Measurements from ENCODE around the gene KDM1A.

KDM1A gene

DNA sequence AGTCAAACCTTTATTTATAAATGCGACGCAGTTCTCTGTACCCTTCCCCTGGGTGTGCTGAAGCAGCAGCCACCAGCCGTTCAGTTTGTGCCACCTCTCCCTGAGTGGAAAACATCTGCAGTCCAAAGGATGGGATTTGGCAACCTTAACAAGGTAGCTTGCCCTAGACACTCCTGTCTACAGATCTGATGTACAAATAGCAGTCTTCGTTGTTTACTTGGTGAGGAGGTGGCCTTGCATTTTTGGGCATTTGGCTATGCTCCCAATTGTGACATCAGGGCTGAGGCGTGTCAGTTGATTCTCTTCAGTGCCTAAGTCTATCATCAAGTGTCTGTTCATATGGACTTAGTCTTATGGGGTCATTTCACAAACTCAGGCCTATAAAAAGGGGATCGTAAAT, 59.8 kb downstream of the KDM1A start:
- DNase-seq: no peak

DNA sequence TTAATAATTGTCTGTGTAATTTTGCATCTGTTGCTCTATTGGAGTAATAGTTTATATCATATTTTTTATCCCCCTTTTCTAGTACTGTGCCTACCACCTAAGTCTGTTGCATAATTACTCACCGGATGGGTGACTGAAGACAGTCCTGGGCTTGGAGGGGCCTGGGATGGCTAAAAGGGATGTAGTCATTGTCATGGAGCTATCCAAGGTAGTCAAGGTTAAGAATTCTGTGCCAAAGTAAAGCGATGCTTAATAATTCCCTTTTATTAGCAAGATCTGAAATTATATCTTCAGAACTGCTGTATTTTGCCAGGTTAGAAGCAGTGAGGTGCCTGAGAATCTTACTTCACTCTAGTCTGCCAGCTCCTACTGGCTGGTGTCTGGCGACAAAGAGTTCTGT, 61.6 kb downstream of the KDM1A start:
- no peak for DNase-seq

DNA sequence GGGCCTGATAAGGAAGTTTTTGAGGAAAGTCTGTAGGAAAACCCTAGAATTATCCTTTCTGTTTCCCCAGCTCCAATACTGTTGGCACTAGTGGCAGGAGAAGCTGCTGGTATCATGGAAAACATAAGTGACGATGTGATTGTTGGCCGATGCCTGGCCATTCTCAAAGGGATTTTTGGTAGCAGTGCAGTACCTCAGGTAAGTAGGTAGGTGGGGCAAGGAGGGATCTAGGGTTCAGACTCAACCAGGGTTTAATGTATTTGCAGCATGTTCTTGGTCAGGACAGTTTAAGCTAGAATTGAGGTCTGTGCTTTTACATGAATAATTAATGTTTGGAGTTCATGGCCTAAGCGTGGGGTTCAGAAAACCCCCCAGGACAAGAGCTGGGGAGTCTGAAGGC, 62.1 kb downstream of the KDM1A start:
- no peak for DNase-seq

DNA sequence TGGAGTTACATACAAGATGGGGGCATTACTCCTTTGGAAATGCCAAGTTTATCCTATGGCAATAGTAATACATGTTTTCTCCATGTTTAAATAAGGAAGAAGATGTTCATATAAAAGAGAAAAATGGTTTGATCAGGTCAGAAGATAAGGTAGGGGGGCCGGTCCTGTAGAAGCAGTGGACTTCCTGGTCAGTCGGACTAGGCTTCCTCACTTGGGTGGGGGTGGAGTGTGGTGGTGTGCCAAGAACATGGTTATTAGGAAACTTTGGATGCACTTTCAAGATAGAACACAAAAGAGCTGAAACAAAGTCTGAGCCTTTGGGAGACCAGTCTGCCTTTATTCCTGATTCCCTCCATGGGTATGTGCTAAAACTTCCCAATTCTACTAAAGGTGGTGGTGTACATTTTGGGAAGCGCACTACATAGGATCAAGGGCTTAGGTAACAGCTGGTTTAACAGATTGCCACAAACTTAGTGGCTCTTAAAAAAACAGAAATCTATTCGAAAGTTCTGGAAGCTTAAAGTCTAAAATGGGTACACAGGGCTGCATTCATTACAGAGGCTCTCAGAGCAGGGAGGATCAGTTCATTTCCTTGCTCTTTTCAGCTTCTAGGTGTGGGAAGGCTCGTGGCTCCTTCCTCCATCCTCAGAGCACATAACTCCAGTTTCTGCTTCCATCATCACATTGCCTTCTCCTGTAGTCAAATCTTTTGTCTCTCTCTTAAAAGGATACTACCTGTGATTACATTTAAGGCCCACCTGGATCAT, 64.6 kb downstream of the KDM1A start:
- DNase-seq: no peak

DNA sequence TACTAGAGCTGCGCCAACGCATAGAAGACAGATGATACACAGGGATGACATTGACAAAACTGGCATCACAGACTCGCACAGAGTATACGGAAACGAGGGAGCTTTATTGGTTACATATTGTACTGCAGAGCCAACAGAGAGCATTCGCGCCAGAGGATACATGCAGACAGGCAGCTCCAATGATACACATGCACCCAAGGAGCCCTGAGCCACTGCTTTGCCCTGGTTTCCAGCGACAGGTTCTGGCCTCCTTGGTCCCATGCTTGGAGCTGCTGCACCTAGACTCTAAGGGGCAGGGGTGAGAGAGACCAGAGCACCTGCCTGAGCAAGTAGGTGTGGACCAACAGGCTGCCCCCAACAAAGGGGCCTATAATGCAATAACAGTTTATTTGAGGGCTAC, 65.6 kb downstream of the KDM1A start:
- no peak for DNase-seq

DNA sequence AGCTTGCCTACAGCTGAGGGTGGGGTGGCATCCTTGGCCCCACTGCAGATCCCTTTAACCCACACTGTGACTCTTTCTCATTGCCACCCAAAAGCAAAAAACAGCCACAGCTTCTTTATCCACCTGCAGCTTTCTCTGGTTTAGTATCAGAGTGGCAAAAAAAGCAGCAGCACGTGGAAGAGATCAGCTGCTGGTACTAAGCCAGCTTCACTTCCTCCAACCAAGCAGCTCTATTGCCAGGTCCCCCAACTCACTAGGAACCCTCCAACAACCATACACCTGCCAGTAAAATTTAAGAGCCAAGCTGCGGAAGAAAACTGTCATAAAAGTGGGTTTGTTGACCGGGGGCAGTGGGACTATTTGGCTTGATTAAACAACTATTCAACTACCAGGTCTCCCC, 66.4 kb downstream of the KDM1A start:
- DNase-seq: no peak

DNA sequence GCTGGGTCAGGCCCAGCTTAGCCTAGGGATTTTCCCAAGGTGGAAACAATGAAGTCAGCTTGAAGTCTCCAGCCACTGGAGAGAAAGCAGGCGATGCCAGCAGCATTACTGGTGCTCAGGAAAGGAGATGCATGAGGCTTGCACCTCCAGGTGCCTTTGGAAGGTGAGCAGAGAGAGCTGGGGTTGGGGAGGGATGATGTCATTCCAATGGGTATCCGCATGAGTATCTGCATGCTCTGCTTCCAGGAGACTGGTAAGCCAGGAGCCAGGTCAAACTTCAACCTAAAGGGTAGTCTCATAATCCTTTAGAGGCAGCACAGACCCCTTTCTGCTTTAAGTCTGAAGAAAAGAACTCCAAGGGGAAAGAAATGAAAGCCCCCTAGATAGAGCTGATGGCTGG, 68.8 kb downstream of the KDM1A start:
- DNase-seq: no peak

DNA sequence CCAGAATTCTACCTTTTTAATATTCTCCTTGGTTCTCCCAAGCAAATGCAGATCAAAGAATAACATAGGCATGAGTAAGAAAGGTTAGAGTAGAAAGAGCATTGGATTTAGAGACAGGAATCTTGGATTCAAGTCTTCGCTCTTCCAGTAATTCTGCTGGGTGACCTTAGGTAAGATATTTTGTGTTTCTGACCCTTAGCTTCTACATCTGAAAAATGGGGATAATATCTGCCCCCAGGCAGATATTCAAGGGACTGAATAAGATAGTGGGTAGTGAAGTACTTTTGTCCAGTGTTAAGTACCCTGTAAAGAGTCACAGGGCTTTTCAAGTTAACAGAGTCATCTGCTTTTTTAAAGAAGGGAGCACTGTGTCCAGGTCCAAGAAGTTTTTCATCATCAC, 70.8 kb downstream of the KDM1A start:
- DNase-seq: no peak

DNA sequence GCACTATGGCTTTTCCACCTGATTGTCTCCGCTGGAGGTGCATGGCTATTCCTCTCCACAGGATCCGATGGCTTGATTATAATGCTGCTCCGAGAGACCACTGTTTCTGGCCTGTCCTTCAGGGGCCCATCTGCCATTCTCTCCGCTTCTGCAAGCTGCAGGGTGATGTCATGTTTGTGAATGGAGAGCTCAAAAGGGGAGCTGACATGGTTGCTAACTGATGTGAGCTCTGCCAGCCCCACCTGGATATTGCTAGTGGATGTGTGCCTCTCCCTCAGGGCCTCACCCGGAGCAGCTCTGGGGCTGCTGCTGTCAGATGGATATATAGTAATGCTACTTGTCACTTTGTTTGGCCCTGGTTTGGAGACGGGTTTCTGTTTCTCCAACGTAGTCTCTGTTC, 72.3 kb downstream of the KDM1A start:
- no peak for DNase-seq

DNA sequence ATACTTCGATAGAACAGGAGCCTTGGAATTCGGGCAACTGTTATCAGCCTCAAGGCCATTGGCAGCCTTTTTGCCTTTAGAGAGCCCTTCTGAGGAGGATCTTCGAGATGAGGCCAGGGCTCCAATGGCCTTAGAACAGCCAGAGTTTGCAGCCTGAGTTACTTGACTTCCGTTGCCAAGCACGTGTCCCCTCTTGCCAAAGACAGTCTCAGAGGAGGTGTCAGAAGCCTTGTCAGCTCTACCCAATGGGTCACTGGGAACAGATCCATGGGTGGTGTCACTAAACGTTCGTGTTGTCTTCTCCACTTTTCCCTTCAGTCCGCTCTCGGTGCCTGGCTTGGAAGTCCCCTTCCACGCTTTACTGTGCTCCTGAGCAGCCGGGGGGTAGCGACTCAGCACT, 73.2 kb downstream of the KDM1A start:
- no peak for DNase-seq

DNA sequence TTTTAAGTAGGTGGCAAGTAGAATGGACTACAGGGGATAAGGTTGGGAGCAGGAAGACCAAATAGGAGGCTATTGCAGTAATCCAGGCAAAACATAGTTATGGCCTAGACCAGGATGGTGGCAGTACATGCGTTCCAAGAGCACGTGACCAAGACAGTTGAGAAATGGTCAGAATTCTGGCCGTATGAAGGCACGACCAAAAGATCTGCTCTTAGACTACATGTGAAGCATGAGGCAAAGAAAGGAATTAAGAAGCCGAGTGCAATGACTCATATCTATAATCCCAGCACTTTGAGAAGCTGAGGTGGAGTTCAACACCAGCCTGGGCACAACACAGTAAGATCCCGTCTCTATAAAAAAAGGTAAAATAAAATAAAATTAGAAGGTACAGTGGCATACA, 78.0 kb downstream of the KDM1A start:
- no peak for DNase-seq

DNA sequence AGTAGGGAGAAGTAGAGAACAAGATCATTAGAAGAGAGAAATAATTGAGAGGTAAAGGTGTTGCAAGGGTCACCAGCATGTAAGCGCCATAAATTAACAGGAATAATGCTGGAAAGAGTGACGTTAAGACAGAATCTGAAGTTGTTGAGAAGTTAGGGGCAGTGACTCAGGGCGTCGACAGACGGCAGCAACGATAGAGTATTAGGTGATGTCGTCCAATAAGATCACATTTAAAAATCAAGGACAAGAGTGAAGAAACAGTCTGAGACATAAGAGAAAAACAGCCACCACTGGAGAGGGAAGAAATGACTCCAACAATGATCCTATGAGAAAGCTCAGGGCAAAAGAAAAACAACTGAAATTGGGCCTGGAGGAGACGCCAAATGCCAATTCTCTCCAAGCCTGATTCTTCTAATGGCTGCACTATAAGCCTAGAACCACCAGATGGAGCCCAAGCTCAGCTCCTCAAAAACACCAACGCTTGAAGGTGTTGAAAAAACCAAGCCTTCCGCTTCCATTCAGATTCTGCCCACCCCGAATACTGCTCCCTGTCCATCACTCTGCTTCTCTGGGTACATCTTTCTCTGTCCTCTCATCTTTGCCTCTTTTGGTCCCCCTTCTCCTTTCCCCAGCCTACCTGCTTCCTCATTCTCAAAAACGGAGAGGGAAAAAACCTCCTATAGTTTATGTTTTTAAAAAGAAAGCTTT, 79.3 kb downstream of the KDM1A start:
- no peak for DNase-seq

DNA sequence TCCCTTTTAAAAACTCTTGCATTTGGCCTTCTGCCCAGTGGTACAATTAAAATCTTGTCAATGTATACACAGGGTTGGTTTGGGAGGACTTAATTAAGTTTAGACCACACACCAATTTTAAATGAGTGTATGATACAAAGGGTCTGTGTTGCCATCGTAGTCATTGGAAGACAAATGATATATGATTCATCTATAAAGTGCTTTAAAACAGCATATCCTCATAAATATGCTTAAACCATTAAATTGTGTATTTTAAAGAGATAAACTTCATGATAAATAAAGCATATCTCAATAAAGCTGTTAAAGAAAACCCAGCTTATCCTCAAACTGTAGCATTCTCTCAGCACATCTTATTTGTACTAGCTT, 79.9 kb downstream of the KDM1A start:
- DNase-seq: no peak

DNA sequence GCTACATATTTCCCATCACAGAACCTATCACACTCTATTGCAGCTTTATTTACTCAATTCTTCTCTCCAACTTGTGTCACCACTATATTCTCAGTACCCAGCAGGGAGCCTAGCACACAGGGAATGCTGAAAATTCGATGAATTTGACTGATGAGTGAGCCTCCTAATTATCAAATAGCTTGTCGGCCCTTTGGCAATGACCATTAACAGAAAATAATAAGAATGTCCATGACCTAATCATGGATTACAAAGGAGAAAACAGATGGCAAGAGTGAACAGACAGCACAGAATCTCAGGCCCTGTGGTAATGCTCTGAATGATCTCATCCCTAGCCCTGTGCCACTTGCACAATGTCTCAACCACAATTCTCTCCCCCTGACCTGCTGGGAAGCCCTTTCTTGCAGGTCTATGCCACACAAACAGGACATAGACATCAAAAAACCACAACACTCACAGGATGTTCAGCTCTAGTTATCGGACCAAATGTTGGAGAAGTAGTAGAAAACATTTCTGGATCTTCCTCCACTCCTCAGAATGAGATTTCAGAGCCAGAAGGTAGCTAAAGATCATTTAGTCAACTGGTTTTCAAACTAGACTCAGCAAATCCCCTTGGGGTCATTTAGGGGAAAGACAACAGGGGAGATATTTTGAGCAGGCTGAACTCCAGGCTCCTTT, 80.9 kb downstream of the KDM1A start:
- peak; percentile 70 for DNase-seq

DNA sequence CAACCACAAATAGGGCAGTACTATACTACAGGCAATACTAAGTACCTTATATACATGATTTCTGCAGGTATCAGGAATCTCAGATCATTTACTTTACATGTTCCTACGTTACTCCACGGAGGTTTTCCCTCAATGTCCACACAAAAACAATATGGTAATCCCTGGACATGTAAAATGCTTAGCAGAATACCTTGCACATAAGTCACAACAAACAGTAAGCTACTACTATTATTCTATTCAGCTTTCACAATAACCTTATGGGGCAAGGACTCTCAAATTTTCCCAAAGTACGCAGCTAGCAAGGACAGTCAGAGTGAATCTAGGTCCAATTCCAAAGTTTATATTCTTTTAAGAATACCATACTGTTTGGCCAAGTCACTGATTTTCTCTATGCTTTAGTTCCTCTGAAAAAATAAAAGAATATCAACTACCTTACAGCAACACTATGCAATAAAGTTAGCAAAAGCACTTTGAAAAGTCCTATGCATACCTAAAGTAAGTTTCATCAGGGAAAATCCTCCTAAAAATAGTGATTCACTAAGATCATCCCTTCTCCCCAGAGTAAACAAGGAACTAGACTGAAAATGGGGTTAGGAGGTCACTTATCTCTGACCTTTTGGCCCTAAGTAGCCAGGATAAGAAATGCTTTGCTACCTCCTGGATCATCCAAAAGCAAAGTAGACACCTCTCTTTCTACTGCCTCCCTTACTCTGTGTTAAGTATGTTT, 82.0 kb downstream of the KDM1A start:
- DNase-seq: no peak

DNA sequence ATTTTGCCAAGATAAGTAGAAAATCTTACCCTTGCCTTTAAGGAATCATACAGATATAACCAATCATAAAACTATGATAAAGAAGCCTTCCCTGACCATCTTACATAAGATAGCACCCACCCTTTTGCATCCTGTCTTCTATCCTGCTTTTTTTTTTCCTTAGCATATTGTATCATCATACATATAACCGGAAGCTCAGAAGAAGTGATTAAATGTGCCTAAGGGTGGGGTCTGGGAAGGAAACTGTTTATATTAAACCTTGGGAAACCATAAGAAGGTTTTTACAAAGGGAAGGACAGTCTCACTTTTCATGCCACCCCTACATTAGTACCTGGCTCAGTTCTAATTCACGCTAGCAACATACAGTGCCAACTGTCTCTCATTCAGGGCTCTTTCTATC, 82.6 kb downstream of the KDM1A start:
- no peak for DNase-seq

DNA sequence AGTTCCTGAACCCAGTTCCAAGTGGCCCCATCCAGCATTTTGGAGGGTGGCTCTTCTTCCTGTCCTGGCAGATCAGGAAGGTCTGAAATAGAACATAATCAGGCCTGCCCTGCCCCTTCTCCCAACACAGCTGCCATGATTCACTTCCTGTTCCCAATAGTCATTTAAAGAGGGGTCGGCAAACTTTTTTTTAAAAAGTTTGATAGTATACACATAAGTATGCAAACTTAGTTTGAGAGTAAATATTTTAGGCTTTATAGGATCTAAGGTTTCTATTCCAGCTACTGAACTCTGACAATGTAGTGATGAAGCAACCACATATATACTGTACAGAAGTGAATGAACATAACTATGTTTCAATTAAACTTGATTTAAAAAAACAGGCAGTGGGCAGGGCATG, 83.0 kb downstream of the KDM1A start:
- no peak for DNase-seq

DNA sequence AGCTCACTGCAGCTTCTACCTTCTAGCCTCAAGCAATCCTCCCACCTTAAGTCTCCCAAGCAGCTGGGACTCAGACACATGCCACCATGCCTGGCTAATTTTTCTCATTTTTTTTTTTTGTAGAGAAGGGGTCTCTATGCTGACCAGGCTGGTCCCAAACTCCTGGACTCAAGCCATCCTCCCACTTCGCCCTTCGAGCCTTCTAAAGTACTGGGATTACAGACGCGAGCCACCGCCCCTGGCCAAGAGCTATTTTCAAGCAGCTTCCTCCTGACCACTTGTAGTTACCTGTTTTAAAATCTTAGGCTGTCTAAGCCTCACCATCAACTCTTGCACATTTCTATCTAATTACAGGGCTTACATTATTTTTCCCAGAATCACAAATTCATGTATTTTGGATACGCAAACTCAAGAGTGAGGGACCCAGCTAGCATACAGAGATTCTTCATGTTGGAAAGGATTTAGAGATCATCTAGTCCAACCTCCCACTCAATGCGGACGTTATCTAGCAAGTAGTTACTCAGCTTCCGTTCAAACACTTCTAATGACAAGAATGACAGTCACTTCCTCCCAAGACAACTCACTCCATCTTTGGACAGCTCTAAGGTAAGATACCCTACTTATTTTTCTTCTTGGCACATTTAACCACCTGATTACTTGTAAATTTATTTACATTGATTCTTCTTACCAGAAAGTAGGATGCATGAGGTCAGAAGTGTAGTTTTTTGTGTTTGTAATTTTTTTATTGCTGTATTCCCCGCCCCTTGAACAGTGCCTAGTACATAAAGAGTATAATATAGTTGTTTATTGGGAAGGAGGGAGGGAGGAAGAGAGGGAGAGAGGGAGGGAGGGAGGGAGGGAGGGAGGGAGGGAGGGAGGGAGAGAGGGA, 84.0 kb downstream of the KDM1A start:
- DNase-seq: no peak

DNA sequence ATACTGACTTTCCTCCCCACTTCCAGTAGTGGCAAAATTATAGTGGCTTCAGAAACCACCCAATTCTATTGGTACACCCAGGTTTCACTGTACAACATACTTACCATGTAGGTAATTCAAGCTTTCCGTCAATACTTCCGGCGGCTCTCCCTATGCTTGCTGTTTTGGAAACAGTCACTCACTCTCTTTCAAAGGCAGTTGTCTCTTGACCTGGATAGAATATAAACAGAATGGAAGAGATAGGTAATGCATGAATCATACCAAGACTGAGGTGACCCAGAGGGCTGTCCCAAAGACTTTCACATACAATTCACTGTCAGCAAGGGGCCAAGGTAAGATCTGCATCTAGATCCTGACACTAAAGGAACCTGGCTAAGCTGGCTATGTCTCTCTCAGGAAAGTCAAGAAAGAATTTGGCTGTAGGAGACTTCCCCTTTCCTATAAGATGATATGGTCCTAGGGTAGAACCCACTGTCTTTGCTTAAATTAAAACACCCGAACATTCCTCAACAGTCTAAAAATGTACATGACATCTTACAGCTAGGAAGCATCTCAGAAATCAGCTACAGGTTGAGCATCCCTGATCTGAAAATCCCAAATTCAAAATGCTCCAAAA, 89.8 kb downstream of the KDM1A start:
- no peak for DNase-seq

DNA sequence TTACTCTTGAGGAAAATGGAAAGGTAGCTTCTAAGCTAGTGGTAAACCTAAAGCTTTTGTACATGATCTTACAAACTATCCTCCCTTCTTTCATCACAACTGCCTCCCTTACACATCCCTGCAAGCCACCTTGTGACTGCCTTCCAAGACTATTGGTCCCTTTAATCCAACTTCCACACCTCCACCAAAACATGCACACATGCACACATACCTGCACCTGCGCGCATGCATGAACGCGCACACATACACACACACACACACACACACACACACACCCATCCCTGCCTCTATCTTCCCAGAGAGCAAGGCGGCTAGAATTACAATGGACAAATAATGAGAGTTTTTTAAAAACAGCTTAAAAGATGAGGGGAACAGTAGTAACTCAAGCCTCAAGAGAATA, 91.1 kb downstream of the KDM1A start:
- DNase-seq: no peak

DNA sequence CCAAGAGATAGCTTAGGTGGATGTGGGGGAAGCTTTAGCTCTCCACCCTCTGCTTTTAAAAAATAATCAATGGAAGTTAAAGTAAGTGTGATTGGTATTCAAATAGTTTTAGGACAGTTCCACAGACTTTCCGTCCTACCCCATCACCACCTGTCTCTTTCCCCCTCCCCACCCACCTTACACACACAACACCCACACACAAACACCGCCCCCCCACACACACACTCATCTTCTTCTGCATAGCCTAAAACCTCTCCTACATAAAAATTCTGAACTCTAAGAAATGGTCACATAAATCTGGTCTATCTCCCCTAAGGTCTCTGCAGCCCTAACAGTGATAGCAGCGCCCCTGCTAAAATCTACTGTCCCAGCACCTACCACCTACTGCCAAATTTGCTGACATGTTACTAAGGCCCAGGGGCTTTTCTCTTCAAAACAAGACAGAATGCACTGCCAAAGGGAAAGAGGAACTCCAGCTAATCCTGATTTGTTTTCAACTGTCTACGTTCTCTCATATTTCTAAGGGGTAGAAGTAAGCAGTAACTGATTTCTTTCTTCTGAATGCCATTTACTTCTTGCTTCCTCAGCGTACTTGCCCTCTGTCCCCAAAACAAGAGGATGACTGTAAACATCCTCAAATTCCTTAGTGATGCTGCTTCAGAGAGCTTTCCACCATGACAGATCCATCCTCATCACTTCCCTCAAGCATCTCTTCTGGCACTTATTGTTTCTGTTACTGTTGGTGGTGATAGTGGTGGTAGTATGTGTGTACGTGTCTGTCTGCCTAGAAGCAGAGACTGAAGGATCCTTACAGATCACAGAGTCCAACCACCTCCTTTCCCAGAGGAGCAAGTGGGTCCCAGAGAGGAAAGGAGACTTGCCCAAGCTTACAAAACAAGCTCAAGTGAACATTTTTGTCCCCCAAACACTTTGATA, 92.6 kb downstream of the KDM1A start:
- DNase-seq: no peak

All from KG1 (cell line).